Progenitor cell of endocrine pancreas (in vitro differentiated cells): Measurements from ENCODE around the gene ATP1B2. TPM values are rescaled to one million over a fixed set of nuclear protein-coding genes. Genes with fewer than 3 reads are reported as not detected.
"Not testable (repeated sequence)": the region's sequence is repeated elsewhere in the genome, so short reads cannot be mapped to it uniquely, and the experiment has no call there.

Experiments used
- DNase-seq: peaks from one replicate; pipeline ENCODE4 v3.0.0; 2021; ENCODE audit warnings: low spot score; ENCODE audit not compliant: unreplicated experiment
- H3K27ac Mint-ChIP-seq: 2 replicates; pipeline ENCODE4 v1.8.0; 2021; ENCODE audit warnings: mild to moderate bottlenecking, moderate library complexity, mixed read lengths
- H3K27me3 Mint-ChIP-seq: 2 replicates; pipeline ENCODE4 v1.8.0; 2021; ENCODE audit warnings: mixed read lengths
- H3K36me3 Mint-ChIP-seq: 2 replicates; pipeline ENCODE4 v1.8.0; 2022; ENCODE audit warnings: mixed read lengths; ENCODE audit not compliant: insufficient read depth
- H3K4me1 Mint-ChIP-seq: 2 replicates; pipeline ENCODE4 v1.8.0; 2021; ENCODE audit warnings: low read depth, mixed read lengths
- H3K4me3 Mint-ChIP-seq: 2 replicates; pipeline ENCODE4 v1.8.0; 2021; ENCODE audit warnings: low read depth, mild to moderate bottlenecking, moderate library complexity, mixed read lengths
- H3K9me3 Mint-ChIP-seq: 2 replicates; pipeline ENCODE4 v1.8.0; 2021; ENCODE audit warnings: low read depth, mixed read lengths
- CTCF ChIP-seq: fragments of 200-600 bp; sonication (generic); IDR thresholded peaks from one replicate; pipeline ENCODE4 v1.5.0; 2021; ENCODE audit warnings: antibody characterized with exemption, mild to moderate bottlenecking; ENCODE audit not compliant: unreplicated experiment
- total RNA-seq: library from RNA; stranded (reverse); gene quantifications from 2 replicates; pipeline ENCODE4 v1.2.1, GENCODE V29; 2021

ATP1B2 gene
- total RNA-seq, 1 donor from 2014 or later = 2.1 TPM

GRCh38 chr17:7623661-7624060 lies 27.1 kb upstream of the ATP1B2 start:
- peaks cover 9% of the 10 kb centered on the region for H3K4me1 Mint-ChIP-seq

GRCh38 chr17:7625749-7626148 lies 25.0 kb upstream of the ATP1B2 start:
- not testable (repeated sequence) for DNase-seq, H3K27me3 Mint-ChIP-seq, H3K9me3 Mint-ChIP-seq, H3K36me3 Mint-ChIP-seq
- H3K4me1 Mint-ChIP-seq = peaks cover 15% of the 10 kb centered on the region
- peak overlapping the region; percentile 37 for H3K27ac Mint-ChIP-seq
- H3K4me3 Mint-ChIP-seq = peak overlapping the region; percentile 26

More at GRCh38 chr17:7623661-7624060, 27.1 kb upstream of the ATP1B2 start:
- no peak for TF ChIP-seq CTCF
- no peak overlapping the region for H3K27ac Mint-ChIP-seq
- no peak overlapping the region for H3K4me3 Mint-ChIP-seq
- DNase-seq = no peak
- no peaks in the 10 kb centered on the region for H3K27me3 Mint-ChIP-seq
- no peaks in the 10 kb centered on the region for H3K9me3 Mint-ChIP-seq
- H3K36me3 Mint-ChIP-seq = peaks cover 5% of the 10 kb centered on the region

- Mint-ChIP-seq H3K4me1 (peaks cover 15% of the 10 kb centered on the region), H3K36me3 (peaks cover 5% of the 10 kb centered on the region), H3K27me3 (no peaks in the 10 kb centered on the region), H3K9me3 (no peaks in the 10 kb centered on the region), H3K4me3 (peak overlapping the region; percentile 93), H3K27ac (peak overlapping the region; percentile 99)
- no peak for TF ChIP-seq CTCF
- DNase-seq = no peak
Observed at GRCh38 chr17:7626307-7626706, 24.4 kb upstream of the ATP1B2 start.

- peak overlapping the region; percentile 99 for H3K27ac Mint-ChIP-seq
- no peaks in the 10 kb centered on the region for H3K9me3 Mint-ChIP-seq
- H3K4me1 Mint-ChIP-seq = peaks cover 18% of the 10 kb centered on the region
- peaks cover 5% of the 10 kb centered on the region for H3K36me3 Mint-ChIP-seq
- peak overlapping the region; percentile 93 for H3K4me3 Mint-ChIP-seq
- no peak for DNase-seq
- TF ChIP-seq CTCF = no peak
- H3K27me3 Mint-ChIP-seq = no peaks in the 10 kb centered on the region
Observed at GRCh38 chr17:7626956-7627249, 23.8 kb upstream of the ATP1B2 start.

GRCh38 chr17:7627250-7628121 lies 23.2 kb upstream of the ATP1B2 start, which contains the start of gene SAT2:
Gene SAT2, minus strand, starts transcription at chr17:7627821. Its CDS starts 186 bp downstream, at chr17:7627635.
- Mint-ChIP-seq H3K36me3 (peaks cover 5% of the 10 kb centered on the region), H3K4me3 (peak within 1 kb of the TSS; percentile 93), H3K9me3 (no peaks in the 10 kb centered on the region), H3K27me3 (no peaks in the 10 kb centered on the region), H3K4me1 (peaks cover 20% of the 10 kb centered on the region), H3K27ac (peak within 1 kb of the TSS; percentile 99)
- DNase-seq = peak; percentile 87
- TF ChIP-seq CTCF = no peak
